ENCODE results near the gene CYB561D2.

Gene CYB561D2

GRCh38 chr3:50358911-50359759, 8.5 kb downstream of the CYB561D2 start, which contains the start of gene TMEM115:
Gene TMEM115, minus strand, starts transcription at chr3:50359521. Its CDS starts 458 bp downstream, at chr3:50359063.
- DNase-seq (ENCODE audit: extremely low read depth, low read depth): peak; percentile 96
- TF ChIP-seq, protein P1, sequence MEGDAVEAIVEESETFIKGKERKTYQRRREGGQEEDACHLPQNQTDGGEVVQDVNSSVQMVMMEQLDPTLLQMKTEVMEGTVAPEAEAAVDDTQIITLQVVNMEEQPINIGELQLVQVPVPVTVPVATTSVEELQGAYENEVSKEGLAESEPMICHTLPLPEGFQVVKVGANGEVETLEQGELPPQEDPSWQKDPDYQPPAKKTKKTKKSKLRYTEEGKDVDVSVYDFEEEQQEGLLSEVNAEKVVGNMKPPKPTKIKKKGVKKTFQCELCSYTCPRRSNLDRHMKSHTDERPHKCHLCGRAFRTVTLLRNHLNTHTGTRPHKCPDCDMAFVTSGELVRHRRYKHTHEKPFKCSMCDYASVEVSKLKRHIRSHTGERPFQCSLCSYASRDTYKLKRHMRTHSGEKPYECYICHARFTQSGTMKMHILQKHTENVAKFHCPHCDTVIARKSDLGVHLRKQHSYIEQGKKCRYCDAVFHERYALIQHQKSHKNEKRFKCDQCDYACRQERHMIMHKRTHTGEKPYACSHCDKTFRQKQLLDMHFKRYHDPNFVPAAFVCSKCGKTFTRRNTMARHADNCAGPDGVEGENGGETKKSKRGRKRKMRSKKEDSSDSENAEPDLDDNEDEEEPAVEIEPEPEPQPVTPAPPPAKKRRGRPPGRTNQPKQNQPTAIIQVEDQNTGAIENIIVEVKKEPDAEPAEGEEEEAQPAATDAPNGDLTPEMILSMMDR (IDR thresholded peaks at IDR 0.05; ENCODE audit: low read depth, low read length): no peak

- TF ChIP-seq, protein P1 (IDR thresholded peaks at IDR 0.05; ENCODE audit: low read depth, low read length): no peak
- DNase-seq (ENCODE audit: extremely low read depth, low read depth): no peak
Measured at GRCh38 chr3:50359760-50360110, 9.1 kb downstream of the CYB561D2 start.

GRCh38 chr3:50364573-50365079, 14.0 kb downstream of the CYB561D2 start:
- TF ChIP-seq, protein P1 (IDR thresholded peaks at IDR 0.05; ENCODE audit: low read depth, low read length): no peak

DNA sequence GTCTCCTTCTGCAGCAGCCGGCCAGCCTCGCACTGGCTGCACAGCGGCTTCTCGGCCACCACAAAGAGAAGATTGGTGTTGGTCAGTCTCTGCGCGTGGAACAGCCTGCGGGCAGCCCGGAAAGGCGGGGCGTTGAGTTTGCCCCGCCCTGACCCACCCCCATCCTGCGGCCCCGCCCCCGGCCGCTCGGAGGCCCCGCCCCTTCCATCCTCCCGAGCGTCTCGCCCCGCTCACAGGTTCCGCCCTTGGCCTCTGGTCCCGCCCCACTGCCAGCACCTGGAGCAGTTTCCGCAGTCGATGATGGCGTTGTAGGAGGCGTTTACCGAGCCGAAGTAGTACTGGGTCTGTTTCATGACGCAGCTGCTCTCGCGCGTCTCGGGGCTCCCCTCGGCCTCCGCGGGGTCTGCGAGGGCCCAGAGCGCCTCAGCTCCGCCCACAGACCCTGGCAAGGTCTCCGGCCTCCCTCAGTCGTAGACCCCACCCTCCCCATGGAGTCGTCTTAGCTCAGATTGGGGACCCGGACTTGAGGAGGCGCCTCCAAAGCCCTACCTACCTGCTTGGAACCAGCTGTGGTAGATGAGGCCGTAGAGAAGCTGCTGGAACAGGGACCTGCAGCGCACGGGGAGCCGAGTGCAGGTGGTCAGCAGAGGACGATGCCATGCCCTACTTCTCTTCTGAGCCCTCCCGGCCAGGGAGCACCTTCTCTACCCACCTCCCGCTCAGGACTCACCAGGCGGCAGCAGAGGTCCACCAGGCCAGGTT, 14.6 kb downstream of the CYB561D2 start:
- TF ChIP-seq, protein P1 (IDR thresholded peaks at IDR 0.05; ENCODE audit: low read depth, low read length): no peak
- DNase-seq (ENCODE audit: extremely low read depth, low read depth): no peak

More at GRCh38 chr3:50364573-50365079, 14.0 kb downstream of the CYB561D2 start:
- DNase-seq (ENCODE audit: extremely low read depth, low read depth): no peak

DNA sequence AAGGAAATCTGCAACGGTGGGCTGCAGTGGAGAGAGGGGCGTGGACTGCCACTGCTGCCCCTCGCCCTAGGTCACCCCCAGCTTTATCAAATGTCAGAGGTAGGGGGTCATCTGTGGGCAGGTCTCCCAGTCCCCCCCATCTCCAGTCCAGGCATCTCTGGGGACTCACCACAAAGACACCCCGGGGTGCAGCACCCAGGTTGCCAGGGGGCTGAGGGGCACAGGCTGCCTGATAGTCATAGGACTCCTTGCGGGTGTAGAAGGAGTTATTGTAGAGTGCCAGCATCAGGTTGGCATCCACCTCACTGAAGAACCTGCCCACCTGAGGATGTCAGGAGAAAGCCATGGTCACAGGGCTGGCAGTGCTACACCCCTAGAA, 15.2 kb downstream of the CYB561D2 start:
- DNase-seq (ENCODE audit: extremely low read depth, low read depth): no peak
- TF ChIP-seq, protein P1 (IDR thresholded peaks at IDR 0.05; ENCODE audit: low read depth, low read length): no peak

DNA sequence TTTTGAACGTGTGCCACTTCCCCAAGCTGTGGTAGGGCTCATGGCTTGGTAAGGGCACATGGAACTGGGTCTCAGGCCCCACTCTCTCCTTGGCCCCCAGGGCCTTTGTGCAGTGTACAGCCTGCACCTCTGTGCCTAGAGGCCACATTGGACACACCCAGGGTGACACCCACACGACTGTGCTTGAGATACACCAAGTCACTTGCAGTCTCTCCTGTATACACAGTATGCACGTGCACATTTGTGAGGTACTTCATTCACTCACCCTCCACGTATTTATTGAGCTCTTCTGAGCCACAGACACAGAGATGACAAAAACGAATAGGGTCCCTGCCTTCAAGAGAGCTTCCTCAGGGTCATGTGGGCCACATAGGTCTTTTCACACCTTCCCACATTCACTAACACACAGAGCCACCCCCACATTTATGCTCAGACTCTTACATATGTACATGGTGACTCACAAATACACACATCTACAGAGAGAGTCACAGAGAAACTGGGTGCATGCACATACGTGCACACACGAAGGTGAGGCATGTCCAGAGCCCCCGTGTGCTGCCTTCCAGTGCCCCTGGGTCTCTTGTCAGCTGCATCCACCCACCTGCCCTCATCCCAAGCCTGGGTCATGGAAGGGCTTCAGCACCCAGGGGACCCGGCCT, 18.5 kb downstream of the CYB561D2 start:
- TF ChIP-seq, protein P1 (IDR thresholded peaks at IDR 0.05; ENCODE audit: low read depth, low read length): no peak
- no peak for DNase-seq (ENCODE audit: extremely low read depth, low read depth)
